ENCODE measurements around the gene TPST1. TPM values are rescaled to one million over a fixed set of nuclear protein-coding genes. Genes with fewer than 3 reads are reported as not detected.

Gene TPST1
- total RNA-seq, 1 experiment from 2014 or later: 15.9 TPM

GRCh38 chr7:66169616-66170015, 35.5 kb upstream of the TPST1 start:
- Mint-ChIP-seq H3K4me1 (peaks cover 0 to 1% of the 10 kb centered on the region in 2 experiments; a peak in 1 of 4 replicates), H3K27me3 (ENCODE audit: low read depth) (peaks cover 1% of the 10 kb centered on the region; the same call in 1 of the 2 replicates), H3K27ac (no peak overlapping the region), H3K36me3 (ENCODE audit: insufficient read depth in 1 of 3, low read depth in 3 of 3) (no peaks in the 10 kb centered on the region; a peak in 1 of 7 replicates), H3K9me3 (no peaks in the 10 kb centered on the region; a peak in 1 of 5 replicates), H3K4me3 (no peak overlapping the region)
- Histone ChIP-seq H4K8ac (replicated peaks; ENCODE audit: insufficient read length, low read depth, low read length) (no peak overlapping the region), H2BK12ac (ENCODE audit: insufficient read length, low read depth, low read length) (no peak overlapping the region), H4K5ac (ENCODE audit: insufficient read length, low read depth, low read length) (no peak overlapping the region), H3K79me1 (ENCODE audit: insufficient read depth, low read depth, low read length, poor library complexity, severe bottlenecking) (no peaks in the 10 kb centered on the region), H2BK15ac (ENCODE audit: low read depth, low read length) (no peak overlapping the region), H3K79me2 (ENCODE audit: insufficient read depth, low read length) (no peaks in the 10 kb centered on the region), H2BK20ac (ENCODE audit: low read depth, low read length, poor library complexity, severe bottlenecking) (no peak overlapping the region), H2BK5ac (ENCODE audit: insufficient read length, low read length) (no peak overlapping the region), H3K4me2 (ENCODE audit: insufficient read depth, insufficient read length, low read length) (no peak overlapping the region), H3K4ac (ENCODE audit: low read depth, low read length) (no peak overlapping the region), H3K14ac (ENCODE audit: insufficient read depth, low read length) (no peak overlapping the region), H3K23me2 (ENCODE audit: insufficient read length, low read depth, low read length, poor library complexity, severe bottlenecking) (no peaks in the 10 kb centered on the region), H3K56ac (ENCODE audit: insufficient read length, low read depth, low read length) (no peak overlapping the region), H3K27ac (ENCODE audit: insufficient read length, low read depth, low read length) (no peak overlapping the region), H3T11ph (ENCODE audit: low read length) (no peak overlapping the region), H3K4me1 (ENCODE audit: insufficient read depth, low read length) (no peaks in the 10 kb centered on the region), H3K9me3 (ENCODE audit: control insufficient read depth, low read depth, low read length) (no peaks in the 10 kb centered on the region), H4K91ac (ENCODE audit: insufficient read length, low read depth, low read length) (no peak overlapping the region), H4K20me1 (ENCODE audit: control insufficient read depth, insufficient read depth, insufficient read length) (no peaks in the 10 kb centered on the region), H3K9ac (ENCODE audit: extremely low read depth, insufficient read length, low read length) (no peak overlapping the region), H3K18ac (ENCODE audit: insufficient read length, low read depth, low read length) (no peak overlapping the region), H3K23ac (ENCODE audit: insufficient read length, low read depth, low read length) (no peak overlapping the region), H2AFZ (ENCODE audit: low read length) (no peak overlapping the region), H3K27me3 (ENCODE audit: insufficient read depth, low read length) (no peaks in the 10 kb centered on the region), H2BK120ac (ENCODE audit: low read depth, low read length, poor library complexity, severe bottlenecking) (no peak overlapping the region), H2AK5ac (ENCODE audit: insufficient read length, low read length) (no peak overlapping the region)
- TF ChIP-seq, protein P1, sequence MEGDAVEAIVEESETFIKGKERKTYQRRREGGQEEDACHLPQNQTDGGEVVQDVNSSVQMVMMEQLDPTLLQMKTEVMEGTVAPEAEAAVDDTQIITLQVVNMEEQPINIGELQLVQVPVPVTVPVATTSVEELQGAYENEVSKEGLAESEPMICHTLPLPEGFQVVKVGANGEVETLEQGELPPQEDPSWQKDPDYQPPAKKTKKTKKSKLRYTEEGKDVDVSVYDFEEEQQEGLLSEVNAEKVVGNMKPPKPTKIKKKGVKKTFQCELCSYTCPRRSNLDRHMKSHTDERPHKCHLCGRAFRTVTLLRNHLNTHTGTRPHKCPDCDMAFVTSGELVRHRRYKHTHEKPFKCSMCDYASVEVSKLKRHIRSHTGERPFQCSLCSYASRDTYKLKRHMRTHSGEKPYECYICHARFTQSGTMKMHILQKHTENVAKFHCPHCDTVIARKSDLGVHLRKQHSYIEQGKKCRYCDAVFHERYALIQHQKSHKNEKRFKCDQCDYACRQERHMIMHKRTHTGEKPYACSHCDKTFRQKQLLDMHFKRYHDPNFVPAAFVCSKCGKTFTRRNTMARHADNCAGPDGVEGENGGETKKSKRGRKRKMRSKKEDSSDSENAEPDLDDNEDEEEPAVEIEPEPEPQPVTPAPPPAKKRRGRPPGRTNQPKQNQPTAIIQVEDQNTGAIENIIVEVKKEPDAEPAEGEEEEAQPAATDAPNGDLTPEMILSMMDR (conservative IDR thresholded peaks at IDR 0.05): no peak
- no CpG with 5 or more reads among the region's 2 CpGs for WGBS (ENCODE audit: extremely low coverage, insufficient read length, low lambda C conversion rate)
- DNase-seq: no peak
